Activated T-cell treated with anti-CD3 and anti-CD28 coated beads, Interleukin-2, amount 50 U/mL, for 72 hours (primary cell): Measurements from ENCODE around the gene AGO3. TPM values are rescaled to one million over a fixed set of nuclear protein-coding genes. Genes with fewer than 3 reads are reported as not detected.

Experiments used
- ATAC-seq, 2 donors: fragments of 150-1000 bp; cut with Tn5 transposase; replicated peaks in 1 of 2; 2 replicates each; pipeline ENCODE4 v1.10.0; 2021; ENCODE audit warnings: moderate library complexity in 2 of 2, mild to moderate bottlenecking in 1 of 2
- DNase-seq, 2 donors: peaks; one replicate each; pipeline ENCODE4 v3.0.0; 2021 to 2022; ENCODE audit warnings: mixed read lengths in 1 of 2
- H3K27ac Mint-ChIP-seq: one replicate; pipeline ENCODE4 v1.8.0; 2022; ENCODE audit warnings: mild to moderate bottlenecking, moderate library complexity, mixed read lengths
- H3K27me3 Mint-ChIP-seq: one replicate; pipeline ENCODE4 v1.8.0; 2022; ENCODE audit warnings: low read depth, mixed read lengths
- H3K36me3 Mint-ChIP-seq, 2 donors: one replicate each; pipeline ENCODE4 v1.8.0; 2022; ENCODE audit warnings: mixed read lengths in 2 of 2, mild to moderate bottlenecking in 1 of 2; ENCODE audit not compliant: insufficient read depth in 2 of 2
- H3K4me1 Mint-ChIP-seq: one replicate; pipeline ENCODE4 v1.8.0; 2022; ENCODE audit warnings: low read depth, mixed read lengths
- H3K4me3 Mint-ChIP-seq, 2 donors: one replicate each; pipeline ENCODE4 v1.8.0; 2022; ENCODE audit warnings: mild to moderate bottlenecking in 2 of 2, mixed read lengths in 2 of 2, moderate library complexity in 2 of 2
- H3K9me3 Mint-ChIP-seq, 2 donors: one replicate each; pipeline ENCODE4 v1.8.0; 2022; ENCODE audit warnings: mixed read lengths in 2 of 2
- total RNA-seq, 2 donors: library from RNA; stranded (reverse); gene quantifications; one replicate each; pipeline ENCODE4 v1.2.3, GENCODE V29; 2022

Gene AGO3
- total RNA-seq, 2 donors from 2014 or later, result 30.1 to 35.9 TPM

GRCh38 chr1:36089393-36090121 is 158.7 kb downstream of the AGO3 start:
- Mint-ChIP-seq H3K36me3 (peaks cover 6 to 7% of the 10 kb centered on the region in 2 donors), H3K9me3 (no peaks in the 10 kb centered on the region), H3K27me3 (peaks cover 7% of the 10 kb centered on the region), H3K4me1 (peaks cover 12% of the 10 kb centered on the region), H3K27ac (peak overlapping the region; percentile 69), H3K4me3 (peak overlapping the region; percentile 82 to 92)
- DNase-seq (no peak), ATAC-seq (no peak)

- Mint-ChIP-seq H3K4me3 (no peak overlapping the region), H3K9me3 (no peaks in the 10 kb centered on the region), H3K27me3 (no peaks in the 10 kb centered on the region), H3K27ac (no peak overlapping the region), H3K36me3 (peaks cover 6 to 7% of the 10 kb centered on the region in 2 donors), H3K4me1 (peaks cover 10% of the 10 kb centered on the region)
- DNase-seq (no peak), ATAC-seq (no peak)
Measured at GRCh38 chr1:36091141-36091540, 160.2 kb downstream of the AGO3 start.

GRCh38 chr1:36091698-36092097 is 160.8 kb downstream of the AGO3 start:
- H3K4me3 Mint-ChIP-seq, result peak overlapping the region in 1 of 2 donors; percentile 59
- DNase-seq (no peak), ATAC-seq (no peak)
- H3K27ac Mint-ChIP-seq, result no peak overlapping the region
- peaks cover 6 to 7% of the 10 kb centered on the region in 2 donors for H3K36me3 Mint-ChIP-seq
- no peaks in the 10 kb centered on the region for H3K27me3 Mint-ChIP-seq
- no peaks in the 10 kb centered on the region for H3K9me3 Mint-ChIP-seq
- H3K4me1 Mint-ChIP-seq, result peaks cover 10% of the 10 kb centered on the region

DNA sequence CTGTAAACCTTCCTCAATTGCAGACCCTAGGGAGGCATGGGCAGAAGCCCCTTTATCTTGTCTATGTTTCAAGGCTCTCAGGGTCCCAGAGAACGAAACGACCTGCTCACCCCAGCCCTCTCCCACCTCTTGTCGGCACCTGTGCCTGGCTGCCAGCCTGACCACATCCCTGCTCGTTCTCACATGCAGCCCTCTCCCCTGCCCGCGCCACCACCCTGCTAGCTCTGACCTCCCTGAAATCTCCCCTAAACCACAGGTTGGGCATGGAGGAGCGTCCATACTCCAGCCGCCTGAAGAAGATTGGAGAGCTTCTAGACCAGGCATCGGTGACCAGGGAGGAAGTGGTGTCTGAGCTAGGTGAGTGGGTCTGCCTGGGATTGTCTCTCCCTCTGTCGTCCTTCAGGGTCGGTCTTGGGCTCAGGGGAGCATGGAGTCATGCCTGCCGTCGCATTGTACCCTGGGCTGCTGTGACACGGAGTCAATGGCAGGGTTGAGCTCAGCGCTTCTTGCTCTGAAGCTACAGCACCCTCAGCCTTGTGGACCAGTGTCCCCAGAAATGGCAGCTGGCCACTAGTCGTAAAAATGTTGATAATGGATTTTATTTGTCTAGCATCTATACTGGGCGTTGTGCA is 161.4 kb downstream of the AGO3 start:
- DNase-seq, result no peak
- H3K36me3 Mint-ChIP-seq, result peaks cover 6 to 7% of the 10 kb centered on the region in 2 donors

DNA sequence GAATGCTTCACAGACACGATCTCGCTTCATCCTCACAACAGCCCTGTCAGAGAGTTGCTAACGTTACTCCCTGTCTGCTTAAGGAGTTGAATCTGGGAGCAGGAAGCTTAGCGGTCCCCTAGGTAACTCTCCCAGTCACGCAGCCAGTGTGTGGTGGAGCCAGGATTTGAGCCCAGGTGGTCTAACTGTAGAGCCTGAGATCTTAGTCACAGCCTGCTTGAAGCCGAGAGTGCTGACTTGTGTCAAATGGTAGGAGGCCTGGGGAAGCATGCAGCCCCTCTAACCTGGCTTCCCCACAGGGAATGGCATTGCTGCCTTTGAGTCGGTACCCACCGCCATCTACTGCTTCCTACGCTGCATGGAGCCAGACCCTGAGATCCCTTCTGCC is 161.9 kb downstream of the AGO3 start:
- ATAC-seq, result no peak
- H3K4me1 Mint-ChIP-seq, result peaks cover 10% of the 10 kb centered on the region
- no peak overlapping the region for H3K27ac Mint-ChIP-seq
- no peak overlapping the region for H3K4me3 Mint-ChIP-seq
- no peaks in the 10 kb centered on the region for H3K9me3 Mint-ChIP-seq
- peaks cover 6 to 7% of the 10 kb centered on the region in 2 donors for H3K36me3 Mint-ChIP-seq
- H3K27me3 Mint-ChIP-seq, result no peaks in the 10 kb centered on the region
- DNase-seq, result no peak

More for the DNA sequence above, 161.4 kb downstream of the AGO3 start:
- Mint-ChIP-seq H3K9me3 (no peaks in the 10 kb centered on the region), H3K27ac (no peak overlapping the region), H3K4me3 (no peak overlapping the region), H3K27me3 (no peaks in the 10 kb centered on the region), H3K4me1 (peaks cover 10% of the 10 kb centered on the region)
- no peak for ATAC-seq

- no peak overlapping the region for H3K27ac Mint-ChIP-seq
- DNase-seq (no peak), ATAC-seq (no peak)
- H3K4me3 Mint-ChIP-seq, result no peak overlapping the region
- H3K27me3 Mint-ChIP-seq, result no peaks in the 10 kb centered on the region
- no peaks in the 10 kb centered on the region for H3K9me3 Mint-ChIP-seq
- H3K4me1 Mint-ChIP-seq, result peaks cover 10% of the 10 kb centered on the region
- peaks cover 6 to 7% of the 10 kb centered on the region in 2 donors for H3K36me3 Mint-ChIP-seq
Measured at GRCh38 chr1:36093226-36093625, 162.3 kb downstream of the AGO3 start.

DNA sequence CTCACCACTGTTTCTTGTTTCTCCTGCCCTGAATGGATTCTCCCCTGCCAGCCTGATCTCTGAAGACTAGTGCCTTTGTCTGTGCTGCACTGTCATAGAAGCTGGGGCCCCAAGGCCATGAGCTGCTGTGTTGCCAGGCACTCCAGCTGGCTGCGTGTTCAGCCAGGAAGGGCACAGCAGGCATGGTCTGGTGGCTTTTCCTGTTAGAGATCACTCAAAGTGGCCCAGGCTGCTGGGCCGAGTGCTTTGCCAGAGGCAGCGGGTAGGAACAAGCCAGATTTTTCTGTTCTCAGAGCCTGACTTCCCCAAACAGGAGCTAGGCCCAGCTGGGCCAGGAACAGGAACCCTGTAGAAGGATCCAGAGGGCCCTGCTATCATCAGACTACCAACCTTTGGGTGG is 163.0 kb downstream of the AGO3 start:
- Mint-ChIP-seq H3K27me3 (no peaks in the 10 kb centered on the region), H3K9me3 (no peaks in the 10 kb centered on the region), H3K4me3 (no peak overlapping the region), H3K27ac (peak overlapping the region; percentile 42), H3K36me3 (peaks cover 3 to 6% of the 10 kb centered on the region in 2 donors), H3K4me1 (peaks cover 10% of the 10 kb centered on the region)
- DNase-seq (no peak), ATAC-seq (no peak)

DNA sequence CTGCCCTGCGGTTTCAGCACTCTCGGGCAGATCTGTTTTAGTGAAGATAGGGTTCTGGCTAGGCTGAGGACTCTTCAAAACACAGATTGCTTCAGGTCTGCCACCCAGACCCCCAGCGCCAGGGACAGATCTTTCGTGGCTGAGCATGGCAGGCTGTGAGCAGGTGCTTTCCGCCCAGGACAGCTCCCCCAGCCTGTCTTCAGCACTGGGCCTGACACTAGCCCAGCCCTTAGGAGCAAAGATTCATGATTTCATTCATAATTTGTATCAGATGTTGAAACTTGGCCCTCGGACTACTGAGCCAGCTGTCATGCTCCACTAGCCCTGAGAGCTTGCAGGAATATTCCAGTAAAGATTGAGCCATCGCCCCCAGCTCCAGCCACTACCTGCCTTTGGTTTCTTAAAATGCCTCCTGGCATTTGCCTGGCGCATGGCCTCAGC is 163.7 kb downstream of the AGO3 start:
- H3K27me3 Mint-ChIP-seq, result no peaks in the 10 kb centered on the region
- no peak overlapping the region for H3K4me3 Mint-ChIP-seq
- DNase-seq, result no peak
- no peak overlapping the region for H3K27ac Mint-ChIP-seq
- ATAC-seq, result no peak
- H3K4me1 Mint-ChIP-seq, result peaks cover 9% of the 10 kb centered on the region
- H3K36me3 Mint-ChIP-seq, result peaks cover under 1 to 6% of the 10 kb centered on the region in 2 donors
- H3K9me3 Mint-ChIP-seq, result no peaks in the 10 kb centered on the region

DNA sequence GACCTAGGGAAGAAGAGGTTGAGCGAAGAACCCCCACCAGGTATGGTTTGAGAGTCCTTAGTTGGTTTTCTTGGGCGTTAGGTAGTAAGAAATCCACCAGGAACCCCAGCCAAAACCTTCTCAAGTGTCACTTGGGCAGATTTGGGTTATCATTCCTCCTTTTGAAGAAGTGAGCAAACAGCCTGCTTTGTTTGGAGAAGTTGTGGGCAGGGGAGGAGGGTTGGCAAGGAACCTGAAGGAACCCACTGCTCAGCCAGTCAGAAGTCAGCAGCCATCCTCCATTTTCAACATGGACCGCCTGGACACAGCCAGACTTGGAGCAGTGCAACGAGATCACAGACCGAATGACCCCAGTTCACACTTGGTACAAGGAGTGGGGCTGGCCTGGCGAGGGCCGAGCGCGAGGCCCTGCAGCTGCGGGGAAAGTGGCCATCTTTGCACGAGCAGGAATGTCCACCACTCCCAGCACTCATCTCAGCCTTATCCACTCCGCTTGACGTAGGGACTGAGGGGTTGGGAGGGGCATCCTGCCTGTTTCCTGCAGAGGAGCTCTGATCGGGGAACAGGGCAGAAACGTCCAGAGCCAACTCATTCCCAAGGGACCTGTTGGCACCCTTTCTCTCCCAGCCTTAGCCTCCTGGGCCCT is 165.0 kb downstream of the AGO3 start:
- no peak overlapping the region for H3K27ac Mint-ChIP-seq
- no peaks in the 10 kb centered on the region for H3K4me1 Mint-ChIP-seq
- no peak overlapping the region for H3K4me3 Mint-ChIP-seq
- peaks cover 0 to 6% of the 10 kb centered on the region in 2 donors for H3K36me3 Mint-ChIP-seq
- no peaks in the 10 kb centered on the region for H3K27me3 Mint-ChIP-seq
- ATAC-seq, result no peak
- DNase-seq, result no peak
- H3K9me3 Mint-ChIP-seq, result no peaks in the 10 kb centered on the region

DNA sequence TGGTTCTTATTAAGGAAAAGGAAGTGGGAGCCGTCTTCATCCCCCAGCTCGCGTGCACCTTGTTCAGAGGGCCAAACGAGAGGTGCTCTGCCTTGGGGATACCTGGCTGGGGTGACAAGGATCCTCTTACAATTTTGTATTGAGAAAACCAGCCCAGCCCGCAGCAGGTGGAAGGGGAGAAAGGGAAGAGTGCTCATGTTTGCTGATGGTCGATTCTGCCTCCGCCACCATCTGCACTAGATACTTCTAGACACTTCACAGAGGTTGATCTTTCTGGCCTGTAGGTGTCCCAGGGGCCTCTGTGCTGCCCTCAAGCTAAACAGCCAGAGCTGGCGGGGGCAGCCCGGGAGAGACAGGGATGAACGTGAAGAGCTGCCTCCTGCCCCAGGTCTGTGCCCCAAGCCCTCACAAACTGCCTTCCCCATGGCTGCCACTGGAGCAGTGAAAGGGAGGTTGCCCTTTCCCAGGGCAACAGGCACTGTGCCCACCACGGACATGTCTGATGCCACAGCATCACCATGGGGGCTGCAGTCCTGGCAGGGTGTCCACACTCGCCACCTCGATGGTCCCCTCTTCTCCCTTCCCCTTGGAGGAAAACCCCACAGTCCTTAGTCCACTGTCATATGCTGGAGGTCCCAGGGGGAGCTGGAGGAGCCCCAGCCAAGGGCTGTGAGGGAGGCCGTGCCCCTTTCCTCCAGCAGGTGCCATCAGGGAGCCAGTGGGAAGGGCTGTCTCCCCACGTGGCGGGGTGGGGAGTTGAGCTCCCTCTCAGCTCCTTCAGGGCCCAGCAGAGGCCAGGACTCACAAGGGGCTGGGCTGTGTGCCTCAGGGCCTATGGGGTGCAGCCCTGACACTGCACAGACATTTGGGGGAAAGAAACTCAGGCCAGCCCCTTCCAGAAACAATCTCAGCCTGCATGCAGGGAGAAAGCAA is 165.9 kb downstream of the AGO3 start:
- H3K27me3 Mint-ChIP-seq, result no peaks in the 10 kb centered on the region
- no peak for DNase-seq
- peaks cover 0 to 3% of the 10 kb centered on the region in 2 donors for H3K36me3 Mint-ChIP-seq
- H3K9me3 Mint-ChIP-seq, result no peaks in the 10 kb centered on the region
- ATAC-seq, result no peak
- H3K27ac Mint-ChIP-seq, result no peak overlapping the region
- H3K4me3 Mint-ChIP-seq, result no peak overlapping the region
- no peaks in the 10 kb centered on the region for H3K4me1 Mint-ChIP-seq

DNA sequence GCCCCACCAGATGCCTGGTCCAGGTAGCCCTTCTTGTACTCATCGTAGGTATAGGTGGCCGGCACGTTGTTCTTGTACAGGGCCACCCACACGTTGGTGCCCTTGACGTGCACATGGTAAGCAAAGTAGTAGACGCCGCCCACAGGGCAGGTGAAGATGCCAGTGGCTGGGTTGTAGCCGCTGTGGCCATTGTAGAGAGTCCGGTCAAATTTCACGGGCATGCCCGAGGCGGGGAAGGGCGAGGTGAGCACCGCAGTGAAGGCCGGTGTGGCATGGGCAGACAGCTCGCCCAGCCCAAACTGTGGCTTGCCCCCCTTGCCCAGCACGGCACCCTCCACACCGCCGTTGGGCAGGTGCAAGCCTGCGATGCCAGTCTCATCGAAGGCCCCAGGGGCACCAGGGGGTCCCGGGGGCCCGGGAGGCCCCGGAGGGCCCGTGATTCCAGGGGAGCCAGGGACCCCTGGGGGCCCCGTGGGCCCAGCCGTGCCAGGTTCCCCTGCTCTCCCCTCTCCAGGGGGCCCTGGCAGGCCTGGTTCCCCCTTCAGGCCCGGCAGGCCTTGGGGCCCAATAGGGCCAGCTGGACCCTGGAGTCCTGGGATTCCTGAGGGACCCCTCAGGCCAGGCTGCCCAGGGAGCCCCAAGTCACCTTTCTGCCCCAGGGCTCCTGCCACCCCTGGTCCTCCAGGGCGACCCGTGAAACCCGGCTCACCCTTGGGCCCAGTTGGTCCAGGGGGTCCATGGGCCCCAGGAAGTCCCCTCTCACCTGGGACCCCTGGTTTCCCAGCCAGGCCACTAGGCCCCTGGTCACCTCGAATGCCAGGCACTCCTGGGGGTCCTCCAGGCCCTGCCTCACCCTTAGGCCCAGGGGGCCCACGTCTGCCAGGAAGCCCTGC is 167.0 kb downstream of the AGO3 start:
- no peaks in the 10 kb centered on the region for H3K36me3 Mint-ChIP-seq
- H3K27ac Mint-ChIP-seq, result no peak overlapping the region
- H3K27me3 Mint-ChIP-seq, result no peaks in the 10 kb centered on the region
- H3K4me3 Mint-ChIP-seq, result no peak overlapping the region
- no peaks in the 10 kb centered on the region for H3K4me1 Mint-ChIP-seq
- H3K9me3 Mint-ChIP-seq, result no peaks in the 10 kb centered on the region
- no peak for DNase-seq
- no peak for ATAC-seq
